SHP77 treated with DMSO at 0.1 percent for 48 hours (cell line): ENCODE results near the gene PIGA.
"Not testable (repeated sequence)": the region's sequence is repeated elsewhere in the genome, so short reads cannot be mapped to it uniquely, and the experiment has no call there.

Source experiments
- DNase-seq: peaks from one replicate; lab custom pipeline; 2025; lab: John Stamatoyannopoulos, UW

PIGA gene

DNA sequence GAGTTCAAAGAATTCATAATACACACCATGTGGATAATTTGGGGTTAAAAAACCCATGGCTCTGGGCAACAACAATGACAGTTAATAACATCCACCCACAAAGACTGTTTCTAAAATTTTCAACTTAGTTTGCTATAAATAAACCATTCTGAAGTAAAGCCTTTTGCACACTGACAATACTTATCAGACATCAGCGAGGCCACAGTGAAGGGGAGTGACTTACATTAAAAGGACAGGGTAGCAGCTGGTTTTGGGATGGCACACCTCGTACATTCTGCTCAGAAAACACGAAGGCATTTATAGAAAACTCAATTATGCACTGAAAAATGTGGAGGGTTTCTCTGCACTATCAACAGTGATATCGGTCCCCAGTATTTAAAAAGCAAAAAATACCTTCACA lies 15.0 kb downstream of the PIGA start:
- no peak for DNase-seq

DNA sequence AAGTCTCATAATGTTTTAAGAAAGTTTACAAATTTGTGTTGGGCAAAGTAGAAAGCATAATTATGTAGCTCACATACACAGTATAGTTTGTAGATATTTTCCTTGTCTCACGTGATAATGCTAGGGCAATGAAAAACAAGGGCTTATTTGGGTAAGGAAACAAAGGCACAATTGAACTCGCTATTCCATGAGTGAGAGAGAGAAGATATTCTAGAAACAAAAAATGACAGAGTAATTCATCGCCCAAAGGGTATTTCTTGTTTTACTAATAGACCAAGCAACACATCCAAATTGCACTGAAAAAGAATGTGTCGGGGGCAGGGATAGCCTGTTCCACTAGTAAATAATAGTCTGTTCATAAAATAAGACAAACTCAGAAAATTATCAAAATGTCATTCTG lies 16.2 kb downstream of the PIGA start:
- no peak for DNase-seq

DNA sequence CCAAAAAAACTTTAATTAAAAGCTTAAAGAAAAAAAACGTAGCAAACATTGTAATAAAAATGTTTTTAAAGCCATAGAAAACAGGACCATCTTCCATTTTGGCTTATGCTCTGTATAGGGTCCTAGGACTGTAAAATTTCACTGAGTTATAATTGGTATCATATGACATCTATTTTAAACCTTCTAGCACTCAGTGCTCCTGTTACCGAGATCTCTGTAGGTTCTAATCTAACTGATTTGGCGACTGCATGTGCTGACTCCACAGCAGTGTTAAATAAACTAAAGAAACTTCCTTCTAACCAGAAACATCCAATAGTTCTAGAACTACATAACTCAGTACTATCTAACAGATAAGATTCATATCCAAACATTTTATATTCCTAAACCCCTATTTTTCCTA lies 19.8 kb downstream of the PIGA start, which contains the start of gene ASB11:
Gene ASB11, minus strand, starts transcription at position 132 of the 400 bp plus-strand sequence. Its CDS starts 35 bp downstream, at position 97.
- no peak for DNase-seq

DNA sequence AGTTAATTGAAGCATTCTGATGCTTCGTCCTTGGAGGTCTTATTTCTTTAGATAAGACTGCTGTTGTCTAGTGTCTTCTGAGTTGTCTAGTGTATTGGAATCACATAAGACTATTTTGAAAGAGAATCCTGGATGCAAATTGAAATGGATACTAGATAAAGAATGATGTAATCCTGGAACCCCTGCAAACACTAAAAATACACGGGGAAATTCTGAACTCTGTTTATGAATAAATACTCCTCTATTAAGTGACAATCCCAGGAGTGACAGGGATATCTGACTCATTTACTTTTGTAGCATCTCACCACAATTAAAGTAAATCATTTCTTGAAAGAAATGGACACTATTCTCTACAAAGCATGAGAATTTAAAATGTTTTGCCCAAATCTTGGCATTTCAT lies 20.9 kb downstream of the PIGA start:
- DNase-seq: no peak

DNA sequence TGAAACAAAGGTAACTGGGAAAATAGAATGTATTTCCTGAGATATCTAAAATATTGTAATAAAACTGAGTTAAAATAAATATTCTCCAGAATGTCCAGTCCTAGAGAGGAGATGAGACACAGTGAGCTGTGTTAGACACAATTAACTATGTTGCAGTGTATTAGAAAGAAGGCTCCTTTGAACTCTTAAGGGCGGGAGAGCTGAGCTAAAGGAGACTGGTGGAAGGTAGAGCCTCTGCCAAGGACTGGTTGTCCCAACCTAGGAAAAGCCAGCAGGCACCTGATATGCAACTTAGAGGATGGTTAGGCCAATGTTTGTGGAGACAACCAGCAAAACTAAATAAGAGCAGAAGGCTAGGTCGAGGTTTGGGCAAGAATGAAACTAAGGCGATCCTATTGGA lies 24.2 kb downstream of the PIGA start:
- no peak for DNase-seq

DNA sequence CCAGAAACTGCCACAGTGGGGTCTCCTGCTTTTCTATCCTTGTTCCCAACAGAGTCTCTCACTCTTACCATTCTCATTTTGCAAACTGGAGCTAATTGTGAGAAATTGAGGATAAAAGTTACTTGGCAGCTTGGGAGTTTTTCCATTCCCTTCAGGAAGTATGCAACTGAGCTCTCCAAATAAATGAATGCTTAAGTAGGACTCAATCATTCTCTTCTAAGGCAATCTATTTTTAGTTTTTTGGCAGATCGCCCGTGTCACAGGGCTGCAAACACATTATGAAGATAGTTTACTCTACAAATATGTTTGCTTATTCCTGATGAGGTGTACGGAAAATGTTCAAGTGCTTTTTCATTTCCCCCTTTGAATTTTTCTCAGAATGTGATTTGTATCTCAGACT lies 25.2 kb downstream of the PIGA start:
- peak; percentile 12 for DNase-seq

DNA sequence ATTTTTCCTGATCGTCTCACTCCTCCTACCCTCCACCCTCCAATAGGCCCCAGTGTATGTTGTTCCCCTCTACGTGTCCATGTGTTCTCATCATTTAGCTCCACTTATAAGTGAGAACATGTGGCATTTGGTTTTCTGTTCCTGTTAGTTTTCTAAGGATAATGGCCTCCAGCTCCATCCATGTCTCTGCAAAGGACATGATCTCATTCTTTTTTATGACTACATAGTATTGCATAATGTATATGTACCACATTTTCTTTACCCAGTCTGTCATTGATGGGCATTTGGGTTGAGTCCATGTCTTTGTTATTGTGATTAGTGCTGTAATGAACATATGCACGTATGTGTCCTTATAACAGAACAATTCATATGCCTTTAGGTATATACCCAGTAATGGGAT lies 29.4 kb downstream of the PIGA start:
- not testable (repeated sequence) for DNase-seq

DNA sequence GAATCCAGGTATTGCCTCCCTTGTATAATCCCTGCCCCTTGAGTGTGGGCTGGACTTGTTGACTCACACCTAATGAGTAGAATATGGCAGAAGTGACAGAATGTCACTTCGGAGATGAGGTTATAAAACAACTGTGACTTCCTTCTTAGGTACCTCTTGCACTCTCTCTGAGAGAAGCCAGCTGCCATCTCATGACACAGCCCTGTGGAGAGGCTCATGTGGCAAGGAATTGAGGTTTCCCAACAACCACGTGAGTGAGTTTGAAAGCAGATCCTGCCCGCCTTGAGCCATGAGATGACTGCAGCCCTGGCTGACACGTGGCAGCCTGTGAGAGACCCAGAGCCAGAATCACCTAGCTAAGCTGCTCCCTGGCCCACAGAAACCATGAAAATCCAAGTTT lies 33.4 kb downstream of the PIGA start:
- no peak for DNase-seq

DNA sequence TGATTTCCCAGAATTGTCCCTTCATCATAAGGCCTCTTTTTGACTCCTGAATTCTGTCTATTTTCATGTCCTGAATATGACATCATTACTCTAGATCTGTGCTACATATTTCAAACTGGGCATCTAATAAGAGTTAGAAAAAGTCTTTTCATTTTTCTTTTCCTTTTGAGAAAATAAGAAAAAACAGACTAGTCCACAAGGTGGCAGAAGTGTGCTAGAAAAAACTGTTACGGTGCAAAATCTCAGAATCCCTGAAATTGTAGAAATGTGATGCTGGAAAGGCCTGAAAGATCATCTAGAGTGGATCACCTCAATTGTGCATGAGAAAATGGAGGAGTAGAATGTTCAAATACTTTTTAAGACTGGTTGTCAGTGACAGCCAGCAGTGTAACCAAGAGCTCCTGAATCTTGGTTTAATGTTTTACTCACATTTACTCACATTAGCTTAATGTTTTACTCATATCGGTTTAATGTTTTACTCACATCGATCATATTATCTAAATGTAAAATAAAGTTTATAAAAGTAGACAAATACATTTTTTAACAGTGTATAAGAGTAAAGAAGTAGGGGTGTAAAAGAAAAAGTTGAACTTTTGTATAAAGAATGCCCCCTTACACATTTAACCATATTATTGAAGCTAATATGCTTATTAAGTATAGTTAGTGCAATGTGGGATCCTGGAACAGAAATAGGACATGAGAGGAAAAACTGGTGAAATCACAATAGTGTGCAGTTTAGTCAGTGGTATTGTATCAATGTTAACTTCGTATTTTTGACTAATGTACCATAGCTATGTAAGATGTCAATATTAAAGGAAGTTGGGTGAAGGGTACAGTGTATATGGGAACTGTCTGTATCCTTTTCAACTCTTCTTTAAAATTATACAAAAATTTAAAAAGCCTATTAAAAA lies 35.1 kb downstream of the PIGA start:
- DNase-seq: no peak

DNA sequence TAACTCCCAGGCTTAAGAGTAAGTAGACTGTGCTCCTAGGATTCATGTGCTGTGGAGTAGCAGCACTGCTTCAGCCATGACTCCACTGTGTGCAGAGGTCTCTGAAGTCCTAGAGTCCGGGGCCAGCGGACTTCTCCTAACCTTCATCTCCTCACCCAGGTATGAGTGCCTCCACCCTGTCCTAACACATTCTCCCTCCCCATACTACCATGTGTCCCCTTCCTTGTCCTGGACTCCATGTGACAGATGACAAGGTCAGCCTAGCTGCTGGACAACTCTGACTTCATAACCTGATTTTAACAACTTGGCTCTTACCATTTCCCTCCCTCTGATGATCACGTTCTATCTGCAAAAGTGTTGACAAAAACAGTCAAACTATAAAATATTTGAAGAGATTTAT lies 36.5 kb downstream of the PIGA start:
- DNase-seq: no peak

DNA sequence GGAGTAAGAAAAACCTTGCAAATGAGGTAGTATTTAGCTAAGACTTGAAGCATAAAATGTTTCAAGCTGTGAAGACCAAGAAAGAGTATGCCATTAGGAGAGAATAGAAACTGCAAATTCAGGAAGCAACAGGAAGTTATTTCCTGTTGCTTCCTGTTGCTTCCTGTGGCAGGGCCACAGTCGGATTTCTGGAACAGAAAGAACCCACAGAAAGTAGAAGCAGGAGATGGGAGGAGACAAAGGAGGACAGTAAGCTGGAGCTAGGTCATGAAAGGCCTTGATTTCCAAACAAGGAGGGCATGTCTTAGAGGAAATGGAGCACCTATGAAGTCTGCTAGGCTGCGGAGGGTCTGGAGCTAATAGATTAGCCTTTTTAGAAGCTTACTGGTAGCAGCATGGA lies 37.1 kb downstream of the PIGA start:
- DNase-seq: no peak

DNA sequence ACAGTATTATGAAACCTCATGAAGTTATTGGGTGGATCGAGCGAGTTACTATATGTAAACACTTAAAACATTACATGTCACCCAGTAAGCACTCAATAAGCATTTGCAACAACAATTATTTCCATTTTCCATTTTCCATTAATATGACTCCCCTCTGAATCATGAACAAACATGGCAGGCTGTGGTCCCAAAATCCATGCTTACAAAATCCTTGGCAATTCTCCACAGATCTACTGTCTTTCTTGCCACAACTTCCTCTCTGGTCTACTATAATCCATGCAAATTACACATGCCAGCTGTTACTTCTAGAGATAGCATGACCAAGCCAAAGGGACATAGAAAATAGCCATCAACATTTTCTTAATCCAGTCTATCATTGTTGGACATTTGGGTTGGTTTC lies 41.9 kb downstream of the PIGA start:
- no peak for DNase-seq

DNA sequence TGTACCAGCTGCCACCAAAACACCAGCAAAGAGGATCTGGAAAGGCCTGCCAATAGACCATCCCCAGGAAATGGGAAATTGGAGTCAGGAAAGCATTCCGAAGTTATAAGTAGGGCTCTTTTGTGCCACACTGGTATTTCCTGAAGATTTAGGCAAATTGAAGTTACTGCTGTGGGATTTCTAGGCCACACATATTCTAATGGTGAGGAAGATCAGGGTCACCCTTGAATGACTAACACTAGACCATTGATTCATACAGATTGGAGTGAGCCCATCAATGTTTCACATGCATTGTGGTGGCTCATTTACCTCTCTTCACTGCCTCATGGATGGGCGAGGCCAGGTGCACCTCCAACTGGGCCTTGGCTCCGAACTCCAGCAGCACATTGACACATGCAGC lies 42.5 kb downstream of the PIGA start:
- DNase-seq: no peak

DNA sequence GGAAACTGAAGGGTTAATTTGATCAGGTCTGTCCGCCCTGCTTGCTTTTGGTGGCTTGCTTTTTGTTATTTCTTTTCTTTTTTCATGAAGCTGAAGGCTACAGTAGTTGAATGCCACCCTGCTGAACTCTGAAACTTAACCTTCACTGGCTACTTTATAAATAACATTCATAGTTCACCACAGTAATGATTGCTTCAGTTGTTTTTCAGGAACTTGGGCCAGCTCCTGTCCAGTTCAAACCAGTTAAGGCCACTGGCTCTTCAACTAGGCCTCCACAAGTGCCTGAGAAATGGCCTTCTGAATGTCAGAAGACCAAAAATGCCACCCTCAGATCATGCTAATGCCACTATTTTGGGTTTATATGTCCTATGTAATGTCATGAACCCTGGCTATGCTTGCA lies 57.7 kb downstream of the PIGA start:
- DNase-seq: no peak

DNA sequence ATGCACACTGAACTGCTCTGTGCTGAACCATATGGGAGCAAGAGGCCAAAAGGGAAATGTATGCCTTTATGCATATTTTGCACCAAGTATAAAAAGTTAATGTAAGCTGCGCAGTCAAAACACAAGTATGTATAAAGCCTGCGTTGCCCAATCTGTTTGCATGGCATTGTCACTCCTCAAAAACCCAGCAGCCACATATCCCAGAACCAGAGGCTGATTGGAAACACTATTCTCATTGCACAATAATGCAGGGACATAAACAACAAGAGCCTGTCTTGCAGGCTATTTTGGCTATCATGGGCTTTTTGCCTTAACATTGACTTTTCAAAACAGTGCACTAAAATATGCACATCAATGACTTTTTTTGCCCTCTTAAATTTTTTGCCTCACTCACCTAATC lies 60.4 kb downstream of the PIGA start:
- DNase-seq: no peak

DNA sequence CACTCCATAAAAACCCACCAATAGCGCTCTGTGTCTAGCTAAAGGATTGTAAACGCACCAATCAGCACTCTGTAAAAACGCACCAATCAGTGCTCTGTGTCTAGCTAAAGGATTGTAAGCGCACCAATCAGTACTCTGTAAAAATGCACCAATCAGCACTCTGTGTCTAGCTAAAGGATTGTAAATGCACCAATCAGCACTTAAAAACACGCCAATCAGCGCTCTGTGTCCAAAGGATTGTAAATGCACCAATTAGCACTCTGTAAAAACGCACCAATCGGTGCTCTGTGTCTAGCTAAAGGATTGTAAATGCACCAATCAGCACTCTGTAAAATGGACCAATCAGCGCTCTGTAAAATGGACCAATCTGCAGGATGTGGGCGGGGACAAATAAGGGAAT lies 62.0 kb downstream of the PIGA start:
- DNase-seq: not testable (repeated sequence)

DNA sequence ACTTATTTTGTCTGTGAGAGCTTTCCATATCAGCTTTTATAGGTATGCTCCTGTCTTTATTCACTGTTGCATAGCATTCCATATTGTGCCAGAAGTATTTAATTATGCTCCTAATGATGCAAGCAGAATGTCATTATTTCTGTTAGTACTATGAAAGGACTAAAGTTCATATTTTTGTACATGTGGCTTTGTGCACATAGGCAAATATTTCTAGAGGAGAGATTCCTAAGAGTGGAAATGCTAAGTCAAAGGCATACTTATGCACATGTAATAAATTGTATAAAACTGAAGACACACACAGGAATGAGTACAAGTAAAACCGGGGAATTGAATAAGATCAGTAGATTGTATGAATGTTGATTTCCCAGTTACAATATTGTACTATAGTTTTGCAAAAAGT lies 63.6 kb downstream of the PIGA start:
- no peak for DNase-seq

DNA sequence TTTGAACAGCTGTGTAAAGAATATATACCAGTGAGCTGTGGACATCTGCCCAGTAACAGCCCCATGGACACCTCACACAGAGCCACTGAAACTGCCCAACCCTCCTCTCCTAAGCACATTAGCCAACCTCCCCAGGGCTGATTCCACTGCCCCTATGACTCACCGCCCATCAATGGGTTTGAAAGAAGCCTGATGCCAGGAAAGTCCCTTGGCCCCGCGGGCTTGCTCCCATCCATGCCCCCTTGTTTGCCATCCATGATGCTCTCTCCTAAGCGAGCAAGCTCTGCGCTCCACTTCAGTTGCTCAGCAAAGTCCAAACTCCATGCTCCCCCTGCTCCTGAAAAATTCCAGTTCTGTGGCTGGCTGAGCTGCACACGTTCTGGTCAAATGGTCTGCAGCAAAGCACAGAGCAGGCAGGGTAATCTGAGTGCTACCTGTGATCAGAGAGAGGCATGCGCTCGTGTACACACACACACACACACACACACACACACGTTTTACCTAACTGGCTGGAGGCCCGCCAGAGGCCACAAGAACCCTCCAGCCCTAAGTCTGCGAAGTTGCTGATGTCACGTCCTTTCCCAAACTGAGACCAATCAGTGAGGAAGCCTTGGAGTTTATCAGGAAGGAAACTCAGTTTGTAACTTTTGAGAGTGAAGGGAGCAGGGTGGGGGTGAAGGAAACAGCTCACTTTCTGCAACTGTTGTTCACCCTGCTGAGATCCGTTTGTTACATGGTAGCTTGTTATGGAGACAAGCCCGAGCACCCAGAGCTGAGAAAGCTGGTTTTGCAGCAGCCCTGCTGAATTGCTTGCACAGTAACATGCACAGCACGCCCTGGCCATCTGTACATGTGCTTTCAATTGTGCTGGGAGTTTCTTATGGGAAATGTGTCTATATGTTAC lies 65.5 kb downstream of the PIGA start, which contains the start of gene ASB9:
Gene ASB9, minus strand, starts transcription at position 466 of the 904 bp plus-strand sequence. Its CDS starts 209 bp downstream, at position 257.
- peak; percentile 1 for DNase-seq
